Suprapubic skin (tissue), 4 donors: Measurements from ENCODE around the gene GRK5.

Experiments
- EP300 ChIP-seq: sonication (generic); formaldehyde crosslinking; IDR thresholded peaks from one replicate; pipeline ENCODE4 v1.6.1; 2017; ENCODE audit warnings: antibody characterized with exemption
- POLR2A ChIP-seq, 2 donors: fragments of 450-650 bp; IDR thresholded peaks; one replicate each; pipeline ENCODE4 v1.6.1; 2017; ENCODE audit warnings: antibody characterized with exemption in 2 of 2, mild to moderate bottlenecking in 2 of 2, moderate library complexity in 2 of 2
- POLR2AphosphoS5 ChIP-seq, 3 donors: sonication (generic); formaldehyde crosslinking; IDR thresholded peaks; one replicate each; pipeline ENCODE4 v1.6.1; 2017; ENCODE audit warnings: antibody characterized with exemption in 3 of 3
- TF ChIP-seq, protein P1 (sequence below), 2 donors: fragments of 200-600 bp in 1 of 2; fragments of 450-650 bp in 1 of 2; sonication (generic) in 1 of 2; IDR thresholded peaks; one replicate each; pipeline ENCODE4 v1.5.1; 2016 to 2019; ENCODE audit warnings: antibody characterized with exemption in 2 of 2, mild to moderate bottlenecking in 1 of 2, moderate library complexity in 1 of 2

DNA sequence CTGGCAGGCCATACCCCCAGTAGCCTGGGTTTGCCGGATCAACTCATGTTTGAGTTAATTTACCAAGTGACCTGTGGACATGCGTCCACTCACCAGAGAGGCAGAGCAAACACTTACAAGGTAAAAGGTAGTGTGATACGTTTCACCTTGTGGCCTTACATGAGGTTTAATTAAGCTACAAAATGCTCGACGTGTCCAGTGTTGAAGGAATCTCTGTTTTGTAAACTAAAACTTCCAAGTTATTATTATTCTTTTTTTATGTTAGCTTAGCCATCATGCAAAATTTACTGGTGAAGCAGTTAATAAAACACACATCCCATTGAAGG is 292.3 kb downstream of the GRK5 start:
- TF ChIP-seq, protein P1, sequence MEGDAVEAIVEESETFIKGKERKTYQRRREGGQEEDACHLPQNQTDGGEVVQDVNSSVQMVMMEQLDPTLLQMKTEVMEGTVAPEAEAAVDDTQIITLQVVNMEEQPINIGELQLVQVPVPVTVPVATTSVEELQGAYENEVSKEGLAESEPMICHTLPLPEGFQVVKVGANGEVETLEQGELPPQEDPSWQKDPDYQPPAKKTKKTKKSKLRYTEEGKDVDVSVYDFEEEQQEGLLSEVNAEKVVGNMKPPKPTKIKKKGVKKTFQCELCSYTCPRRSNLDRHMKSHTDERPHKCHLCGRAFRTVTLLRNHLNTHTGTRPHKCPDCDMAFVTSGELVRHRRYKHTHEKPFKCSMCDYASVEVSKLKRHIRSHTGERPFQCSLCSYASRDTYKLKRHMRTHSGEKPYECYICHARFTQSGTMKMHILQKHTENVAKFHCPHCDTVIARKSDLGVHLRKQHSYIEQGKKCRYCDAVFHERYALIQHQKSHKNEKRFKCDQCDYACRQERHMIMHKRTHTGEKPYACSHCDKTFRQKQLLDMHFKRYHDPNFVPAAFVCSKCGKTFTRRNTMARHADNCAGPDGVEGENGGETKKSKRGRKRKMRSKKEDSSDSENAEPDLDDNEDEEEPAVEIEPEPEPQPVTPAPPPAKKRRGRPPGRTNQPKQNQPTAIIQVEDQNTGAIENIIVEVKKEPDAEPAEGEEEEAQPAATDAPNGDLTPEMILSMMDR (IDR thresholded peaks at IDR 0.05), result no peak
- TF ChIP-seq POLR2AphosphoS5 (IDR thresholded peaks at IDR 0.05) (no peak), POLR2A (IDR thresholded peaks at IDR 0.05) (no peak), EP300 (no peak)
